ENCODE measurements around the gene BTRC.

Gene BTRC

GRCh38 chr10:101353692-101354327 lies at the start of gene BTRC:
Gene BTRC (plus strand): TSS chr10:101354165. CDS start chr10:101354181, 16 bp downstream.
- Histone ChIP-seq H4K20me1 (ENCODE audit: insufficient read depth) (no peaks in the 10 kb centered on the region), H3K36me3 (ENCODE audit: insufficient read depth) (no peaks in the 10 kb centered on the region), H3K4me1 (ENCODE audit: low read depth, poor library complexity, severe bottlenecking) (peaks cover 18% of the 10 kb centered on the region), H3K4me3 (IDR thresholded peaks at IDR 0.05; ENCODE audit: insufficient read depth, low read depth, low read length) (no peak within 1 kb of the TSS), H3K79me2 (ENCODE audit: insufficient read depth, low read depth) (peaks cover 7% of the 10 kb centered on the region; the same call in 1 of the 2 replicates), H3K4me2 (peak within 1 kb of the TSS; percentile 85), H2AFZ (ENCODE audit: low read depth) (peak within 1 kb of the TSS; percentile 93), H3K27me3 (ENCODE audit: insufficient read depth, low read depth) (no peaks in the 10 kb centered on the region), H3K27ac (peak within 1 kb of the TSS; percentile 34), H3K9ac (peak within 1 kb of the TSS; percentile 64; the same call in 1 of the 2 replicates)
- no peak for TF ChIP-seq CTCF (conservative IDR thresholded peaks at IDR 0.05; ENCODE audit: low read depth, low read length)

GRCh38 chr10:101304316-101304715 lies 49.6 kb upstream of the BTRC start:
- H3K4me1 ChIP-seq (ENCODE audit: low read depth, poor library complexity, severe bottlenecking) = no peaks in the 10 kb centered on the region
- H3K9ac ChIP-seq = no peak overlapping the region
- no peaks in the 10 kb centered on the region; the same call in 1 of the 2 replicates for H3K27me3 ChIP-seq (ENCODE audit: insufficient read depth, low read depth)
- TF ChIP-seq CTCF (conservative IDR thresholded peaks at IDR 0.05; ENCODE audit: low read depth, low read length) = no peak
- no peak overlapping the region for H2AFZ ChIP-seq (ENCODE audit: low read depth)
- H3K36me3 ChIP-seq (ENCODE audit: insufficient read depth) = no peaks in the 10 kb centered on the region
- H4K20me1 ChIP-seq (ENCODE audit: insufficient read depth) = no peaks in the 10 kb centered on the region
- no peaks in the 10 kb centered on the region for H3K79me2 ChIP-seq (ENCODE audit: insufficient read depth, low read depth)
- H3K4me3 ChIP-seq (IDR thresholded peaks at IDR 0.05; ENCODE audit: insufficient read depth, low read depth, low read length) = no peak overlapping the region
- H3K27ac ChIP-seq = no peak overlapping the region
- H3K4me2 ChIP-seq = no peak overlapping the region

- Histone ChIP-seq H4K20me1 (ENCODE audit: insufficient read depth) (no peaks in the 10 kb centered on the region), H3K9ac (no peak overlapping the region), H3K36me3 (ENCODE audit: insufficient read depth) (no peaks in the 10 kb centered on the region), H2AFZ (ENCODE audit: low read depth) (no peak overlapping the region), H3K4me2 (no peak overlapping the region), H3K27me3 (ENCODE audit: insufficient read depth, low read depth) (no peaks in the 10 kb centered on the region; the same call in 1 of the 2 replicates), H3K79me2 (ENCODE audit: insufficient read depth, low read depth) (no peaks in the 10 kb centered on the region), H3K4me3 (IDR thresholded peaks at IDR 0.05; ENCODE audit: insufficient read depth, low read depth, low read length) (no peak overlapping the region), H3K27ac (no peak overlapping the region), H3K4me1 (ENCODE audit: low read depth, poor library complexity, severe bottlenecking) (no peaks in the 10 kb centered on the region)
- no peak for TF ChIP-seq CTCF (conservative IDR thresholded peaks at IDR 0.05; ENCODE audit: low read depth, low read length)
Observed at GRCh38 chr10:101305320-101306241, 48.4 kb upstream of the BTRC start.

- no peaks in the 10 kb centered on the region for H4K20me1 ChIP-seq (ENCODE audit: insufficient read depth)
- no peak overlapping the region for H3K4me2 ChIP-seq
- H3K9ac ChIP-seq = no peak overlapping the region
- TF ChIP-seq CTCF (conservative IDR thresholded peaks at IDR 0.05; ENCODE audit: low read depth, low read length) = no peak
- no peak overlapping the region for H2AFZ ChIP-seq (ENCODE audit: low read depth)
- no peaks in the 10 kb centered on the region for H3K36me3 ChIP-seq (ENCODE audit: insufficient read depth)
- no peaks in the 10 kb centered on the region; the same call in 1 of the 2 replicates for H3K27me3 ChIP-seq (ENCODE audit: insufficient read depth, low read depth)
- no peak overlapping the region for H3K27ac ChIP-seq
- H3K79me2 ChIP-seq (ENCODE audit: insufficient read depth, low read depth) = no peaks in the 10 kb centered on the region
- no peak overlapping the region for H3K4me3 ChIP-seq (IDR thresholded peaks at IDR 0.05; ENCODE audit: insufficient read depth, low read depth, low read length)
- H3K4me1 ChIP-seq (ENCODE audit: low read depth, poor library complexity, severe bottlenecking) = no peaks in the 10 kb centered on the region
Observed at GRCh38 chr10:101308051-101308450, 45.9 kb upstream of the BTRC start.

All from KMS-11 (cell line).